BE2C (cell line): ENCODE data around the gene TINAG.

Experiments
- DNase-seq: peaks from one replicate; pipeline ENCODE4 v3.0.0-alpha.2; 2020
- H3K27me3 ChIP-seq: fragments of 250-450 bp; sonication (Bioruptor Pico); 2 replicates; pipeline ENCODE4 v1.5.1; 2020; ENCODE audit warnings: mild to moderate bottlenecking
- H3K36me3 ChIP-seq: fragments of 250-450 bp; sonication (Bioruptor Pico); 2 replicates; pipeline ENCODE4 v1.5.1; 2020; ENCODE audit warnings: mild to moderate bottlenecking
- H3K4me1 ChIP-seq: fragments of 250-450 bp; sonication (Bioruptor Pico); 2 replicates; pipeline ENCODE4 v1.5.1; 2020
- H3K4me3 ChIP-seq: 2 replicates; pipeline ENCODE4 v1.5.1; 2011; ENCODE audit warnings: low read depth, low read length
- H3K9me3 ChIP-seq: fragments of 250-450 bp; sonication (Bioruptor Pico); 2 replicates; pipeline ENCODE4 v1.5.1; 2020
- CTCF ChIP-seq: IDR thresholded peaks from 2 replicates; pipeline ENCODE4 v1.5.1; 2012; ENCODE audit warnings: mild to moderate bottlenecking, low read depth, low read length

The TINAG gene

GRCh38 chr6:54294965-54295532, 13.2 kb upstream of the TINAG start:
- Histone ChIP-seq H3K27me3 (no peaks in the 10 kb centered on the region), H3K4me3 (no peak overlapping the region), H3K4me1 (no peaks in the 10 kb centered on the region), H3K36me3 (no peaks in the 10 kb centered on the region), H3K9me3 (no peaks in the 10 kb centered on the region)
- TF ChIP-seq CTCF: no peak
- DNase-seq: no peak

GRCh38 chr6:54299542-54300269, 8.5 kb upstream of the TINAG start:
- H3K4me3 ChIP-seq: no peak overlapping the region
- H3K4me1 ChIP-seq: no peaks in the 10 kb centered on the region
- DNase-seq: no peak
- no peaks in the 10 kb centered on the region for H3K27me3 ChIP-seq
- H3K9me3 ChIP-seq: no peaks in the 10 kb centered on the region
- H3K36me3 ChIP-seq: no peaks in the 10 kb centered on the region
- TF ChIP-seq CTCF: no peak

- Histone ChIP-seq H3K27me3 (no peaks in the 10 kb centered on the region), H3K36me3 (no peaks in the 10 kb centered on the region), H3K9me3 (no peaks in the 10 kb centered on the region), H3K4me3 (no peak overlapping the region), H3K4me1 (no peaks in the 10 kb centered on the region)
- DNase-seq: no peak
- TF ChIP-seq CTCF: no peak
Measured at GRCh38 chr6:54301770-54302169, 6.5 kb upstream of the TINAG start.

- no peaks in the 10 kb centered on the region for H3K4me1 ChIP-seq
- no peaks in the 10 kb centered on the region for H3K27me3 ChIP-seq
- H3K9me3 ChIP-seq: no peaks in the 10 kb centered on the region
- no peak for DNase-seq
- no peak overlapping the region for H3K4me3 ChIP-seq
- no peak for TF ChIP-seq CTCF
- H3K36me3 ChIP-seq: no peaks in the 10 kb centered on the region
Measured at GRCh38 chr6:54307439-54307910, 766 bp upstream of the TINAG start.

- H3K9me3 ChIP-seq: no peaks in the 10 kb centered on the region
- no peak for DNase-seq
- H3K27me3 ChIP-seq: no peaks in the 10 kb centered on the region
- no peak for TF ChIP-seq CTCF
- H3K4me1 ChIP-seq: no peaks in the 10 kb centered on the region
- no peak overlapping the region for H3K4me3 ChIP-seq
- H3K36me3 ChIP-seq: no peaks in the 10 kb centered on the region
Measured at GRCh38 chr6:54308986-54309315, 710 bp downstream of the TINAG start.

GRCh38 chr6:54310377-54311152, 2.3 kb downstream of the TINAG start:
- no peaks in the 10 kb centered on the region for H3K4me1 ChIP-seq
- no peak for TF ChIP-seq CTCF
- no peaks in the 10 kb centered on the region for H3K36me3 ChIP-seq
- H3K9me3 ChIP-seq: no peaks in the 10 kb centered on the region
- H3K27me3 ChIP-seq: no peaks in the 10 kb centered on the region
- DNase-seq: no peak
- H3K4me3 ChIP-seq: no peak overlapping the region
